Measurements from ENCODE around the gene STARD8. TPM values are rescaled to one million over a fixed set of nuclear protein-coding genes. Genes with fewer than 3 reads are reported as not detected.
"Not testable (repeated sequence)": the region's sequence is repeated elsewhere in the genome, so short reads cannot be mapped to it uniquely, and the experiment has no call there.

The STARD8 gene
- total RNA-seq, 1 donor from 2014 or later: 16.1 TPM

- no peak for DNase-seq
These were observed 11.1 kb downstream of the STARD8 start for GRCh38 chrX:68658530-68658929.

DNA sequence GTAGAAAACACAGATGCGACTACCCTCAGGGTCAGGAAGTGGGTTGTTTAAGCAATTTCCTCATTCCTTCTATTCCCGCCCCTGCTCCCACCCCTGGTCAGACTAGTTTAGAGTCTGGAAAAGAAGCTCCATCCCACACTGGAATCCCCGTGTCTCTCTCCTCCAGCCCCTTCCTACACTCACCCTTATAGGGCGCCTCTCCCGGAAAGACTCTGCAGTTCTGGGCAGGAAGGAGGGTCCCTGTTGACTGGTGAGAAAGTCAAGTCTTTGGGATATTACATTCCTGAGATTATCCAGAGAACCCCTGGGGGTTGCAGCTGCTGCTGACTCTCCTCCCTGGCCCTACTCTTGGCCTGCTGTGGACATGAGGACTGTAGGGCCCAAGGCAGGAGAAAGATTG is 11.9 kb downstream of the STARD8 start:
- peak; percentile 39 for DNase-seq

DNA sequence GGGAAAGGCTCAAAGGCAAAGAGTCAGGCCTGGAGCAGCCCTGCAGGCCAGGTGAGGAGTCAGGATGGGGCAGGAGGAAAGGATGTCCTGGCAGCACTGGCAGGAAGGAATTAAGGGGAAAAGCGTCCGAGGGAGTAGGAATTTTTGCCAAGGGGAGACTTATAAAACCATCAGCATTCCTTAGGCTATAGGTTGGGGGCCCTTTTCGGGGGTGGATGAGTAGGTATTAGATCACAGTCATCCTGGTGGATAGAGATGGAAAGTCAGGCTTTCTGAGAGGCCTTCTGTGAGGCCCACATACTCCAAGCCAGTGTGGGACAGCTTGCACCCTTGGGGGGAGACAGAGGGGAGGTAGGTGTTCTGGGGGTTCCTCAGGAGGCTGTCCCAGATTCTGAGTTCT is 12.3 kb downstream of the STARD8 start:
- DNase-seq: no peak

GRCh38 chrX:68660746-68661145 is 13.3 kb downstream of the STARD8 start:
- no peak for DNase-seq

- DNase-seq: no peak
These were observed 18.0 kb downstream of the STARD8 start for GRCh38 chrX:68665502-68665901.

GRCh38 chrX:68666580-68666979 is 19.1 kb downstream of the STARD8 start:
- no peak for DNase-seq

GRCh38 chrX:68669094-68669860 is 21.8 kb downstream of the STARD8 start:
- DNase-seq: no peak

- no peak for DNase-seq
These were observed 22.4 kb downstream of the STARD8 start for GRCh38 chrX:68669871-68670270.

DNA sequence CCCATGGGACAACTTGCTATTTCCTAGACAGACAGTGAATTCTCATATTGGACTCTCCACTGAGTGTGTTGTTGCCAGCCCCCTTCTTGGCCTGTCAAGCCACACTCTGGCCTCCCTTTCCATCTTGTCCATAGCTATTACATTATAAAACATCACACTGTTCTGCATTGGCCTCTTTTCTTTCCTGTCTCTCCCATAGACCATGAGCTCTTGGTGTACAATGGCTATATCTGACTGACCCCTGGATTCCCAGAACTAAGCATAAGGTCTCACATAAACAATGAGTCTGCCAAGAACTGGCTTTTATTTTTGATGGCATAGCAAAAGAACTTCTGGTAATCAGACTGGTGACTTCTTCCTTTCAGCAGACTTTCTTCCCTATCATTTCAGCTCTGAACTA is 23.8 kb downstream of the STARD8 start:
- no peak for DNase-seq

- no peak for DNase-seq
These were observed 25.3 kb downstream of the STARD8 start for GRCh38 chrX:68672581-68673318.

GRCh38 chrX:68675571-68675970 is 28.1 kb downstream of the STARD8 start:
- DNase-seq: peak; percentile 41

DNA sequence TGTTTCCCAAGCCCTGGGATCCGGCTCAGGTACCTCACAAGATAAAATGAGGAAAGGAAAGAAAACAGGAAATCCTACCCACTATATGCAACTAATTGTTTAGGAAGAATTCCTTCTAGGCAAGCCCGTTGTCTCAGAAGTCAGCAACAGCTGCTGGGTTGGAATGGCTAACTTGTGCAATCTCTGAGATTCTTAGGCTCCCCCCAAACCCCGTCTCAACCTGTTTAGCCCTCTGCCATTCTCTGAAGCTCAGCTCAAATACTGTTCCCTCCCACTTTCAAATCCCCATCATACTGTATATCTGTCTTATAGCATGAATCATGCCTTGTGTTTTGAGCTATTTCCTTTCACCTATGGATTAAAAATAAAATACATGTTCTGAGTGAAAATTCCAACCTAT is 28.9 kb downstream of the STARD8 start:
- DNase-seq: no peak

DNA sequence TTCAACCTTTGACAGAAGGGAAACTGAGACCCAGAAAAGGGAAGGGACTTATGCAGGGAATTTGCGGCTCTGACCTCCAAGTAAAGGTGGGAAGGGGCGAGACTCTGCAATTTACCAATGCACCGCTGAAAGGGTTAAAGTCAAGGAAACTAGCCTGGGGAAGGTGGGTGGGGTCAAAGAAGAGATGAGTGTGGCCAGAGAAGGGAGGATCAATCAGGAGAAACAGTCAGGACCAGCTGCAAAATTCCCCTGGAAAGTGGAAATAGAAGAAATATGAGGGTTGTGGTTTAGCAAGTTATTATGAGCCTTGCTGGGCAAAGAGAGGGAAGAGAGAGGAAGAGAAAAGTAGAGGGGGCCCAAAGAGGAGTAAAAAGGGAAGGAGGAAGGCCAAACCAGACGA is 30.5 kb downstream of the STARD8 start:
- DNase-seq: no peak

GRCh38 chrX:68681443-68681941 is 34.0 kb downstream of the STARD8 start:
- DNase-seq: peak; percentile 55

DNA sequence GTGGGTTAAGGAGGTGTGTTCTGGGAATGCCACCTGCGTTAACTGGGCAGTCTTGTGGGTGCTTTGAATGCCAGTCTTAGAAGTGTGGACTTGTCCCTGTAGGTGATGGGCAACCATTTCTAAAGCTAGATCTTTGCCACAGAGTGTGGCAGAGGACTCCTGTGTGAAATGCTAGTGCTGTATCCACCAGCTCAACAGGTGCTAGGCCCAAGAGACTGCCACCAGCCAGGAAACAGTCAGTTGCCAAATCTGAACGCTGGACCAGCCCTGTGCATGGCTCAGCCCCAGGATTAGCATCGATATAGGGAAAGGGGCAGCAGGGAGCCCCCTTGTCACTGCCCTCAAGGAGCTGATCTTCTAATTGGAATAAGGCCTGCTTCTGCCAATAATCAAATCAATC is 35.3 kb downstream of the STARD8 start:
- DNase-seq: no peak

GRCh38 chrX:68683580-68683979 is 36.1 kb downstream of the STARD8 start:
- DNase-seq: no peak

DNA sequence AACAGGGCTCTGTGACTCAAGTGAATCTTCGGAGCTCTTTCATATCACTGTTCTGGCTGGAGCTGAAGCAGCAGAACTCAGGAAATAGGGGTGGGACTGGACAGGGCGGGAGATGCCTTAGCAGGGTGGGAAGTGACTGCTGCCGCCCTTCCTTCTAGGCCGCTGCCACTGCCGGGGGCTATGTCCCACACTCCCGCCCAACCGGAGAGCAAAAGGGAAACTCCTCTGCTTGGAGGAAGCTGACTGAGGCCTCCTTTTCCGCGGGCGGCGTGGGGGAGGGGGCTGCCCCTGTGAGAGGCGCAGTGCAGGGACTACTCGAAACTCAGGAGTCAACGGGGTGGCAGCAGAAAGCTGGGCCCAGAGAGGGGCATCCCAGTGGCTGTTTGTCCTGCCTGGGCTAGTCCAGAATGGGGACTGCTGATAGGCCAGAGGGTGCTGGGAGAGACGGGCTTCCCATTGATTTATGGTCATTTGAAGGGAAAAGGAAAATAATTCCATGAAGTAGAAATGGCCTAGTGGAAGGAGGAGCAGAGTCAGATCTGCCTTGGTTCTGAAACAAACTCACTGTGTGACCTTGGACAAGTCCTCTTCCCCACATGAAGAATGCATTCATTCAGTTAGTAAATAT is 36.9 kb downstream of the STARD8 start:
- DNase-seq: no peak

GRCh38 chrX:68684919-68685304 is 37.4 kb downstream of the STARD8 start:
- DNase-seq: no peak

DNA sequence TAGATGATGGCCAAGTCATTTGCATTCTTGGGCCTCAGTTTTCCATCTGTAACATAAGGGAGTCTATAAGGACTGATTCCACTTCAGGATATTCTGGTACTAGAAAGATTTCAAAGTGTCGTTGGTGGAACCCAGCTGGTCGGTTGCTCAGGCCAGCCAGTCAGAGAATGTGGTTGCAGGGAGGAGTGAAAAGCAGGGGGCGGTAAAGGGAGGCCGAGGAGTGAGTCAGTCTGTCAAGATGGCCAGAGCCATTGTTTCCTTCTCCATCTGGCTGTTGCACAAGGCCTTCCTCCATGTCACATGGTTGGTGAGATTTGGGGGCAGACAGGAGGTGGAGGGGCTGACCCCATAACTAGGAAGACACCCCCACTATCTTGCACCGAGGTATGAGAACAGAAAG is 38.2 kb downstream of the STARD8 start:
- no peak for DNase-seq

DNA sequence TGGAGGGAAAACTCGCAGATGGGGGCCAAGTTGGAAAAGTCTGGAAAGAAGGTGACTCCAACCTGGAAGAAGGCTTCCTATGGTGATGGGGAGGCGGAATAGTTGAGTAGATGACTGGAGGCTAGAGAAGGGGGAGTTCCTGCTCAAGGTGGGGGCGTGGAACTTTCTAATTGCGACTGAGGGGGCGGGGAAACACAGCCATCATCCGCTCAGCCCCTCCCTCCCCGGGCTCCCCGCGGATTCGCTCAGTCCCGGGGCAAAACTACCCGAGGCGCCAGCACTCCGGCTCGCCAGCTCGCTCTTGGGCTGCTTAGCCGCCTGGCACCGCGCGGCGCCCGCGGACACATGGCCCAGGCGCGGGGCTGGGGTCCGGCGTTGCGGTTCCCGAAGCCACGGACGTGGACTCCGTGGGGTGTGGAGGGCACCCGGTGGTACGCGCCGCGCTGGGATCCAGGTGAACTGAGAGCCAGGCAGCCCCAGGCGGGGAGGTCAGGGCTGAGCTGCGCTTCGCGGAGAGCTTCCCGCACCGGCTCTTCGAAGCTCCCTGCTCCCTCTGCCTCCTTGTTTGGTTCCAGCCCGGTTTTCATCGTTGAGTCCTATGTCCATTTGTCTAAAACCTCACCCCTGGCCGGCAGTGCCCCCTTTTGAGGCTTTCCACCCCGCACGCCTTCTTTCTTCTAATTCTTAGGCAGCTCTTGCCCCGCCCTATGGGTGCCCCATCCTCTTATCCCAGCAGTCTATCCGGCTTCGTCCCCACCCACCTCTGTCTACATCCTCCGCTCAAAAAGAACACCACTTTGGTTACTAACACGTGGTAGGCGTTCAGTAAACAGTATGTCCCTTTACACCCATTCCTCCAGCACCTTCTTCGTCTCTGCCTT is 38.9 kb downstream of the STARD8 start:
- DNase-seq: no peak

GRCh38 chrX:68688931-68689330 is 41.5 kb downstream of the STARD8 start:
- not testable (repeated sequence) for DNase-seq

GRCh38 chrX:68690936-68691501 is 43.6 kb downstream of the STARD8 start:
- no peak for DNase-seq

All from tongue (tissue), 2 donors.